SJCRH30 (cell line): ENCODE measurements around the gene PHF24. TPM values are rescaled to one million over a fixed set of nuclear protein-coding genes. Genes with fewer than 3 reads are reported as not detected.
A peak's percentile ranks its signal among the peaks of the same experiment; 100 is the strongest.
"Not testable (repeated sequence)": the region's sequence is repeated elsewhere in the genome, so short reads cannot be mapped to it uniquely, and the experiment has no call there.

Experiments used
- DNase-seq, 2 experiments: peaks; one replicate each; pipeline ENCODE4 v3.0.0-alpha.2; 2015 to 2020
- H3K27ac ChIP-seq: fragments of 250-450 bp; sonication (Bioruptor Pico); 2 replicates; pipeline ENCODE4 v1.5.1; 2020; ENCODE audit warnings: mild to moderate bottlenecking, moderate library complexity
- H3K27me3 ChIP-seq: fragments of 250-450 bp; sonication (Bioruptor Pico); 2 replicates; pipeline ENCODE4 v1.5.1; 2020; ENCODE audit warnings: mild to moderate bottlenecking, moderate library complexity
- H3K36me3 ChIP-seq: fragments of 250-450 bp; sonication (Bioruptor Pico); 2 replicates; pipeline ENCODE4 v1.5.1; 2020; ENCODE audit warnings: mild to moderate bottlenecking, moderate library complexity
- H3K4me1 ChIP-seq: fragments of 250-450 bp; sonication (Bioruptor Pico); 2 replicates; pipeline ENCODE4 v1.5.1; 2020; ENCODE audit warnings: mild to moderate bottlenecking, moderate library complexity
- H3K4me3 ChIP-seq: fragments of 250-450 bp; sonication (Bioruptor Pico); 2 replicates; pipeline ENCODE4 v1.5.1; 2020; ENCODE audit warnings: mild to moderate bottlenecking, moderate library complexity
- H3K9me3 ChIP-seq: fragments of 250-450 bp; sonication (Bioruptor Pico); replicated peaks from 2 replicates; pipeline ENCODE4 v1.5.1; 2020; ENCODE audit warnings: mild to moderate bottlenecking, moderate library complexity
- total RNA-seq: library from RNA; depleted of rRNA; stranded (reverse); fragments of >200 nt; shearing (Covaris generic); gene quantifications from 2 replicates; pipeline ENCODE4 v1.2.3, GENCODE V29; 2014; rRNA removed

PHF24 gene
- total RNA-seq = not detected in 2 replicates

DNA sequence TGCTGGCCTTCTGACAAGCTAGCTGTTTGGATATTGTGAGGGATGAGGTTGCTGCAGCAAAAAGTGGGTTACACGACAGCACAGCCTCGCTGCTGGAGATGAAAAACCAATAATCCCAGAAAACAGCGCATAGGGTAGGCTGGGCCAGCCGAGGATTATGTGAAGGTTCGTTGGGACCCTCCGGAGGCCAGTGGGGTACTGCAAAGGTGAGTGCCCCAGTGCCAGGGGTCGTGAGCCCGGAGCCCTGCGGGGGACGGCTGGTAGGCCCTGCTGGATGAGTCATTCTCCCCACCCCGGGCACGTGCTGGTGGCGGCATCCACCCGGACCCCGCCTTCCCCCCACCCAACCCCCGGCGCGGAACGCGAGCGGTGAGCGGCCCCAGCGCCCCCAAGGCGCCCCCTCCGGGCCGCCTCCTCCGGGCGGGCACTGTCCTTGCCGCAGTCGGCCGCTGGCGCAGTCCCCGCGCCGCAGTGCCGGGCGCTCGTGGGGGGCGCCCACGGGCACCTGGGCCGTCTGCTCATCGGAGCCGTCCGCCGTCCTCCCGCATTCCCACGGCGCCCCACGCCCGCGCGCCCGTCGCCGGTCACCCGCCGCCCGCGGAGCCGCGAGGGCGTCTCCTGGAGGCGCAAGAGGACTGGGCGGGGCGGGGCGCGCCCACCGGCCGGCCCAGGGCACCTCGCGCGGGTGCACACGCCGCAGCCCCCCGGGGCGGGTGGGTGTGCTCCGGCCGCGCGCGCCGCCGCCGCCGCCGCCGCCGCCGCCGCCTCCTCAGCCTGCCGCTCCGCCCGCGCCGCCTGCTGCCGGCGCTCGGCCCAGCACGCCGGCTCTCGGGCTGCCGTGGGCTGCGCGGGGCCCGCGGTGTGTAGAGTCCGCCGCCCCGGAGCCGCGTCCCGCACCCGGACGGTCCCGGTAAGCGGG is at the start of gene PHF24:
Gene PHF24, plus strand, starts transcription at position 794 of the 919 bp plus-strand sequence. CDS start 13,014 bp downstream, outside the sequence.
- H3K27me3 ChIP-seq = no peaks in the 10 kb centered on the region
- no peaks in the 10 kb centered on the region for H3K36me3 ChIP-seq
- no peak within 1 kb of the TSS for H3K27ac ChIP-seq
- H3K9me3 ChIP-seq = no peaks in the 10 kb centered on the region
- no peak within 1 kb of the TSS for H3K4me3 ChIP-seq
- DNase-seq = no peak
- no peaks in the 10 kb centered on the region for H3K4me1 ChIP-seq

DNA sequence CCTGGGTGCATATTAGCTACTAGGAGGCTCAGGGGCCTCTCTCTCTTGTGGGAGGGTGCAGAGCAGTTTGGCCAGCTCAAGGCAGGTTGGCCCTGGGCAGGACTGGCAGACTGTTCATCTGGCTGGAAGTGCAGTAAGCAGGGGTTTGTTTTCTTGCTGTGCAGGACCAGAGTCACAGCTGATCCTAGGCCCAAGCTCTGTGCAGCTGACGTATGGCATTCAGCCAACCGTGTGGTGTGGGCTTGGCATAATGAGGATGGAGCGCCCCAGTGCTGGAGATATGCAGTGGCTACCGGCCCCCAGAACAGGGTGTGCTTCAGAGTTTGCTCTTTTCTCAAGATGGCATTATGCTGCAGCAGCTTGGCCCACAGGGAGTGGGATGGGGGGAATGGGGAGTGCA is 31.0 kb upstream of the PHF24 start:
- Histone ChIP-seq H3K4me1 (no peaks in the 10 kb centered on the region), H3K9me3 (no peaks in the 10 kb centered on the region), H3K27ac (no peak overlapping the region), H3K27me3 (no peaks in the 10 kb centered on the region), H3K36me3 (no peaks in the 10 kb centered on the region), H3K4me3 (no peak overlapping the region)
- peak; percentile 5 to 26 for DNase-seq

DNA sequence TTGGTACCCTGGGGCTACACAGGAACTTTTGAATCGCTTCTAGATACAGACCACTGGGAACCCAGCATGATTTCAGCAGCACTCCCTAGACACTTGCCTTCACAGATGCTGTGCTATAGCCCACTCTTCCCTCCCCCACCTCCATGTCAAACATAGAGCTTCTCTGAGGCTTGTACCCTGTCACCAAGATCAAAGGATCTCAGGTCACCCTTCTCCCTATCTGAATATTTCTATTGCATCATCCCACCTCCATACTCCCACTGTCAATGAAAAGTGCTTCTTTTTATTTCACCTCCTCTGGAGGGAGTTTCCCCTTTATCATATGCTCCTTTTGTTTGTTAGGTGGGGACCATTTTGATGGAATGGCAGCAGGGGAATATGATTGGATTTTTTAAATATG is 29.2 kb upstream of the PHF24 start:
- DNase-seq = no peak
- H3K4me3 ChIP-seq = no peak overlapping the region
- no peaks in the 10 kb centered on the region for H3K36me3 ChIP-seq
- no peaks in the 10 kb centered on the region for H3K9me3 ChIP-seq
- H3K27me3 ChIP-seq = no peaks in the 10 kb centered on the region
- H3K4me1 ChIP-seq = no peaks in the 10 kb centered on the region
- H3K27ac ChIP-seq = no peak overlapping the region

DNA sequence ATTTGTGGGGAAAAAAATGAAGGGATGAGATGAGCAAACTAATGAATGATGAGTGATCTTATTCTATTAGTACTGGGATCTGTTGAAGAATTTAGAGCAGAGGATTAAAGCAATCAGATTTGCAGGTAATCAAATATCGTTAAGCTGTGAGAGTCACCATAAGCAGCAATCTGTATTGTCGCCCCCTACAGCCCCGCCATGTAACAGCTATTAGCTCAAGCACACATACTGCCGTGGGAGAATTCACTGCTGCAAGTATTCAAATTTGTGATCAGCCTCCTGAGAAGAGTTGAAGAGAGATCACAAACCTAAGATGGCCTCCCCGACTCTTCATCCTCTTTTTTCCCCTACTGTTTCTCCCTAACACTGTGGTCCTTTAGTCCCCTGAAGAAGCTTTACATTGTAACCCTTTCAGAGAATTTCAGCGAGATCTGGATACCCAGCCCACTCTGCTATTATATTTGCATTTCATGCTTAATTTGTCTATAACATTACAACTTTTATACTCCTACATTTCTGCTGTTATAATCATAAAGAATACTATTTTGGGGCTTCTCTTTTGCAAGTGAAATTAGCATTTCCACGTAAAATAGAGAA is 28.5 kb upstream of the PHF24 start:
- H3K9me3 ChIP-seq = no peaks in the 10 kb centered on the region
- no peaks in the 10 kb centered on the region for H3K27me3 ChIP-seq
- no peak overlapping the region for H3K4me3 ChIP-seq
- H3K27ac ChIP-seq = no peak overlapping the region
- no peaks in the 10 kb centered on the region for H3K4me1 ChIP-seq
- peak; percentile 10 to 29 for DNase-seq
- H3K36me3 ChIP-seq = no peaks in the 10 kb centered on the region

DNA sequence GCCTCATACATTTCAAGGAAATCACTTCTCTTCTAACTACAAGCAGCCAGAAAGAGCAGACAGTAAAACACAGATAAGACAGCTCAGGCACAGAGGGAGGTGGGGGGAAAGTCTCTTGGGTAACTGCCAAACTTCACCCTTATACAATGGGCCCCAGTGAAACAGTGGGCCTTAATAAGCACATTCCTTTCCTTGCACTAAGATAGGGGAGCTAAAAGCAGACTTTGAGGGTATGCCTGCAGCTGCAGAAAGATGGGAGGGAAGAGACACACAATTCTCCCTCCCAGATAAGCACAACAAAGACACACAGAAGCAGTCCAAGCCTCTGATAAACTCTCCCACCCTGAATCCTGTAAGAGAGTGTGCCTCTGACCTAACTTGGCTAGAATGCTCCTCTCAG is 18.1 kb upstream of the PHF24 start:
- not testable (repeated sequence) for H3K4me3 ChIP-seq, H3K27ac ChIP-seq, H3K36me3 ChIP-seq, H3K27me3 ChIP-seq, DNase-seq, H3K9me3 ChIP-seq, H3K4me1 ChIP-seq

DNA sequence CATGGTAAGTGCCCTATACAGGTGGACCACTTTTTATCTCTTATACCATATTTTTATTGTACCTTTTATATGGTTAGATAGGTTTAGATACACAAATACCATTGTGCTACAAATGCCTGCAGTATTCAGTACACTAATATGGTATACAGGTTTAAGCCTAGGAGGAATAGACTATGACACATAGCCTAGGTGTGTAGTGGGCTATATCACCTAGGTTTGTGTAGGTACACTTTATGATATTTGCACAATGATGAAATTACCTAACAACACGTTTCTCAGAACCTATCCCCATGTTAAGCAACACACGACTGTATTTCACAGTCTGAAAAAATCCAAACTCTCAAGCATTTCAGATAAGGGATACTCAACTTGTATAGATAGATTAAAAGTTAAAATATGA is 9.6 kb upstream of the PHF24 start:
- Histone ChIP-seq H3K9me3 (no peaks in the 10 kb centered on the region), H3K4me1 (no peaks in the 10 kb centered on the region), H3K27ac (no peak overlapping the region), H3K36me3 (no peaks in the 10 kb centered on the region), H3K4me3 (no peak overlapping the region), H3K27me3 (0 out of 2 replicates have a peak, but pooled peaks cover 2% of the 10 kb centered on the region)
- no peak for DNase-seq

DNA sequence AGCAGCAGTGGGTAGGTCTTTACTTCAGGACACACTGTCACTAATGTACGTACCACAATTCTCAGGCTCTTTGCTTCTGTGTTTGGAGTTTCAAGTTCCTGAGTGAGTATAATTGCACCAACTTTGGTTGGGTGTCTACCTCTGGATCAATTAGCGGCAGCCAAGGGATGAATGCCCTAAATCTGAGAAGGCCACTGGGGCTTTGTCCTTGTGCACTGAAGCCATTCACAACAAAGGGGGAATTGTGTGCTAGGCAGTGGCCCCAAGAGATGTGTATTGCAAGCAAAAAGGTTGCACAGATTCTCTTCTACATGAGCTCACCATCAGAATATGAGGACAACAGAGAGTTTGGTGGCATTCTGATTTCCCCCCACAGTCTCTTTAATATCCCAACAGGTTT is 3.9 kb upstream of the PHF24 start:
- H3K9me3 ChIP-seq = no peaks in the 10 kb centered on the region
- 0 out of 2 replicates have a peak, but pooled peaks cover 2% of the 10 kb centered on the region for H3K27me3 ChIP-seq
- no peaks in the 10 kb centered on the region for H3K36me3 ChIP-seq
- DNase-seq = no peak
- H3K27ac ChIP-seq = no peak overlapping the region
- H3K4me3 ChIP-seq = no peak overlapping the region
- H3K4me1 ChIP-seq = no peaks in the 10 kb centered on the region

DNA sequence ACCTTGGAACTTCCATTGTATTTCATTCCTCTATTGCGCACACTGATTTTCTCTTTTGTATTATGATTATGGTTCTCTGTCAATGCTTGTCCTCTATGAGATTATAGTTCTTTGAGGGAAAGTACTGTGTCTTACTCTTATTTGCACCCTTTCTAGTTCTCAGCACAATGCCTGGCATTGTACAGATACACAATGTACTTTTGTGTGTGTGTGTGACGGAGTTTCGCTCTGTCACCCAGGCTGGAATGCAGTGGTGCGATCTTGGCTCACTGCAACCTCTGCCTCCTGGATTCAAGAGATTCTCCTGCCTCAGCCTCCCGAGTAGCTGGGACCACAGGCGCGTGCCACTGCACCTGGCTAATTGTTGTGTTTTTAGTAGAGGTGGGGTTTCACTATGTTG is 2.0 kb upstream of the PHF24 start:
- not testable (repeated sequence) for DNase-seq, H3K9me3 ChIP-seq, H3K27me3 ChIP-seq, H3K4me1 ChIP-seq, H3K4me3 ChIP-seq, H3K36me3 ChIP-seq, H3K27ac ChIP-seq

DNA sequence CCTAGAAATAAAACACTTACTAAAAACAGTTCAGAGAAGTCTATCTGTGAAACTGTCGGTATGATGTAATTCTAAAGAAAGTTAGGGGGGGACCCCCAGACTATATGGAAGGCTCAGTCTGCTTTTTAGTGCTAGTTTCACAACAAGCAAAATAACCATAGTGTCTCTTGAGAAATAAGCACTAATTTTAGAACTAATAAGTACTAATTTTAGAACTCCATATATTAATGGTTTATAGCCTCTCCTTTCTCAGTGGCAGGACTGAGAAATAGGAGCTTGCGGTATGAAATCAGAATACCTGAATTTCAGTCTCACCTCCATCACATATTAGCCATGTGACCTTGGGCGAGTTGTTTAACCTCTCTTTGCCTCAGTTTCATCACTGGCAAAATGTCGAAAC is 1.4 kb upstream of the PHF24 start:
- Histone ChIP-seq H3K27ac (no peak overlapping the region), H3K27me3 (no peaks in the 10 kb centered on the region), H3K4me3 (no peak overlapping the region), H3K4me1 (no peaks in the 10 kb centered on the region), H3K9me3 (no peaks in the 10 kb centered on the region), H3K36me3 (no peaks in the 10 kb centered on the region)
- no peak for DNase-seq

DNA sequence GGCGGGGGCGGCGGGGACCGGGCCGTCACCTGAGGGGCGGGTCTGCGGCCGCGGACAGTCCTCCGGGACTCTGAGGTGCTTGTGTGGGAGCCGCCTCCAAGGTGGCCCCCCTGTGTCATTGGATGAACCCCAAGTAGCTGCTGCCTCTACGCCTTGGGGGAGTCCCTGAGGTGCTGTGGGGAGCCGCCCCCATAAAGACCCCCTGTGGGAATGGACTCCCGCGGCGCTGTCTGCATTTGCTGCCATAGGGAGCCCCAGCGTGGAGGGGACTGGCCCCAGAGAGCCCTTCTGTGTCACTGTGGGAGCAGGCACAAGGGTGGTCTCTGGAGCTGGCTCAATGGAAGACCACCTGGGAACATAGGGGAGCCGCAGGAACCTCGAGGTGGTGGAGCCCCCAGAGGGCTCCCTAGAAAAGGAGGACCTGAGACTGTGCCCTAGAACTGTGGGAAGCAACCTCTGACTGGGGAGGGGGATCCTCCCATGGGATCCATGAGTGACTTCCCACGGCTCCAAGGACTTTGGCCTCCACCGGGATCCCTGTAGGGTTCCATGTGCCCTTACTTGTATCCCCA is 412 bp downstream of the PHF24 start:
- no peak overlapping the region for H3K4me3 ChIP-seq
- no peaks in the 10 kb centered on the region for H3K4me1 ChIP-seq

DNA sequence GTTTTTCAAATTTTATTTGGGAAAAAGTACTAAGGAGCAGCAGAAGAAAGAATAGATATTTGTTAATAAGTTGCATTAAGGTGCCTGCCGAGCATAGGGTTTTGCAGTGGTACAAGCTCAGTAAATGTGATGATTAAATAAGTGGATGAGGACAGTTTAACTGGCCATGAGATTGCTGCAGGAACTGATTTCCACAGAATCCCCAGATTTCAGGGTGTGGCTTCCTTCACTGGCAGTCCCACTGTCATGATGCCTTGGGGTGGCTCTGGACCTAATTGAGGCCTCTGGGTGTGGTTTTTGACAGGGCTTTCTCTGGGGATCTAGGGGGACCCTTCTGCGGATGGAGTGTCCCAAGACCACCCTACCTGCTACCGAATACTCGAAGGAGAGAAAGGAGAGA is 1.4 kb downstream of the PHF24 start:
- no peaks in the 10 kb centered on the region for H3K27me3 ChIP-seq
- DNase-seq = no peak
- H3K36me3 ChIP-seq = no peaks in the 10 kb centered on the region

More for the DNA sequence above, 412 bp downstream of the PHF24 start:
- H3K36me3 ChIP-seq = no peaks in the 10 kb centered on the region
- H3K9me3 ChIP-seq = no peaks in the 10 kb centered on the region
- H3K27ac ChIP-seq = no peak overlapping the region
- DNase-seq = no peak
- no peaks in the 10 kb centered on the region for H3K27me3 ChIP-seq

DNA sequence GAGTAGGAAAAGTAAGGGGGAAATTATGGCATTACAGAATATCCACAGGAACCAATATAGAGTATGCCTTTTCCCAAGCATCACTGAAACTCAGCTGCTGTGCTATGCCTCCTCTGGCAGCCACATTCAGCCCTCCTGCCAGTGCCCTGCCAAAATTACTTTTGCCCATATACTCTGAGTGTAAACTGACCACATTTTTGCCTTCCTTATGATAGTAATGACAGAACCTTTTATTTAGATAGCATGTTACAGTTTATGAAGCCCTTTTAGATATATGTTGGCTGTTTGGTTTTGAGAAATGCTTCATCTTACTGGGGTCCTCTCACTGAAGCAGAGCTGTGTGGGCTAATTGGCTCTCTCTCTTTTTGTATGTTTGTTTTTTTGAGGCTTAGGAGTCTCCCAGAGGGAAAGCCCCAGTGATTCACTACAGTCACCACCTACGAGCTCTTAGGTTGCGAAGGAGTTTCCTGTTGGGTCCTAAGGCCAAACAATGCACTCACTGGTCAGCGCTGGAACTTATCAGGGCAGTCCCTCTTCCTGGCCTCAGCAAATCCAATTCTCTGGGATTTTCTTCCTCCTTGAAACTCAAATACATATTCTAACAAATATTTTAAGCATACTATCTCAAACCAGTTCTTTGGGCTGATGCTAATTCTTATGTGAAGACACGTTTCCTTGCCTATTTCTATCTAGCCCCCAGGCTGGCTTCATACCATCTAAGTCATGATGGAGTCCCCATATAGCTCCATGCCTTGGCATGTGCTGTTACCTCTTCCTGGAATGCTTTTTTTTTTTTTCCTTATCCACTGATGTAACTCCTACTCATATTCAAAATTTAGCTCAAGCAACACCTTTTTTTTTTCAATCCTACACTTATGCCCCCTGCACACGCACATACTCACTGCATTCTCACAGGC is 3.7 kb downstream of the PHF24 start:
- no peak overlapping the region for H3K27ac ChIP-seq
- no peaks in the 10 kb centered on the region for H3K27me3 ChIP-seq
- no peaks in the 10 kb centered on the region for H3K4me1 ChIP-seq
- DNase-seq = no peak
- H3K36me3 ChIP-seq = no peaks in the 10 kb centered on the region
- no peak overlapping the region for H3K4me3 ChIP-seq
- no peaks in the 10 kb centered on the region for H3K9me3 ChIP-seq

More for the DNA sequence above, 1.4 kb downstream of the PHF24 start:
- no peaks in the 10 kb centered on the region for H3K4me1 ChIP-seq
- H3K9me3 ChIP-seq = no peaks in the 10 kb centered on the region
- H3K4me3 ChIP-seq = no peak overlapping the region
- H3K27ac ChIP-seq = no peak overlapping the region

DNA sequence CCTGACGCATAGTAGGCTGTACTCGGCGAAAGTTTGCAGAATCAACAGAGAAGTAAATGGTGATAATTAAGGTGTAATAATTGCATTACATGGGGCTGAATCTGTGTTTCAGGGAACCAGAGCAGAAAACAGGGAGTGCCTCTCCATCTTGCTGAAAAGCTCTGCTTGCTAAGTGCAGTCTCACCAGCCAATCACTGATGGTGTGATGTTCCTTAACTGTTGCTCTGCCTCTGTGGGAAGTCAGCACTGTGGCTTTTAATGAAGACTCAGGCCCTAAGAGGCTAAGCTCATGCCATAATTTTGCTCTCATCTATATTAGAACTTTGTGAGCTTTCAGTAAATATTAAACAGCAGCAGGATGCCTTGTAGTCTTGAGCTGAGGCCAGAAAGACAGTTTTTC is 4.5 kb downstream of the PHF24 start:
- Histone ChIP-seq H3K9me3 (no peaks in the 10 kb centered on the region), H3K36me3 (no peaks in the 10 kb centered on the region), H3K27ac (no peak overlapping the region), H3K4me1 (no peaks in the 10 kb centered on the region), H3K27me3 (no peaks in the 10 kb centered on the region), H3K4me3 (no peak overlapping the region)
- DNase-seq = no peak

DNA sequence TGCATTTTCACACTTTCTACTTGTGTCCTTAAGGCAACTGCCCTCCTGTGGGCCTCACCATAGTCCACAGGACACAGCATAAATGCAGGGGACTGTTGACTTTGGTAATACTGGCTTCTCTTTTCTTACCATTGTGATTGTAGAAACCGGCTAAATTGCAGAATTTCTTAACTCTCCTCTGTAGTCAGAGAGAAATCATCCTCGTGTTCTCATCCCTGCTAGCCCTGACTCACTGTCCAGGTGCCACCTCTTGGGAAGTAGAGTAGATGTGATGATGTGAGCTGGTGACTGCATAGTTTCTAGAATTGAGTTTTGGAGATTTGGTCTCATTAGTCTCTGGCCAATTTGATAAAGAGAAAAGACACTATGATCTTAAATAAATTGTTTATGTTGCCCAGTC is 5.5 kb downstream of the PHF24 start:
- Histone ChIP-seq H3K36me3 (no peaks in the 10 kb centered on the region), H3K9me3 (no peaks in the 10 kb centered on the region), H3K27ac (no peak overlapping the region), H3K27me3 (no peaks in the 10 kb centered on the region; the same call in 1 of the 2 replicates), H3K4me3 (no peak overlapping the region), H3K4me1 (no peaks in the 10 kb centered on the region)
- DNase-seq = no peak
